H1 (cell line): ENCODE results near the gene ZNF746. TPM values are rescaled to one million over a fixed set of nuclear protein-coding genes. Genes with fewer than 3 reads are reported as not detected.

Experiments
- CTCF ChIA-PET: fragments of 300-600 bp; sonication (Branson Sonifier 250); formaldehyde crosslinking; loops from one replicate; lab custom pipeline; 2021; ENCODE audit not compliant: partially characterized antibody; lab: Charles Lee
- POLR2A ChIA-PET: fragments of 300-600 bp; sonication (Branson Sonifier 250); formaldehyde crosslinking; loops from one replicate; lab custom pipeline; 2021; ENCODE audit warnings: inconsistent platforms; ENCODE audit not compliant: partially characterized antibody; lab: Charles Lee
- DNase-seq, 2 experiments: peaks; one replicate each; pipeline versions ENCODE4 v3.0.0 to v3.0.0-alpha.2; 2010 to 2022; ENCODE audit warnings: low spot score in 2 of 2, low read depth in 1 of 2, mixed read lengths in 1 of 2
- FAIRE-seq: peaks from 2 replicates; lab custom pipeline; 2011; peaks lifted over from hg19 to GRCh38; lab: Jason Lieb, UNC
- H2AFZ ChIP-seq: 2 replicates; pipeline ENCODE4 v1.8.1; 2012; ENCODE audit warnings: low read length, inconsistent platforms
- H2AK5ac ChIP-seq: 2 replicates; pipeline ENCODE4 v1.6.1; 2013; ENCODE audit warnings: low read depth, low read length
- H2BK120ac ChIP-seq: replicated peaks from 2 replicates; pipeline ENCODE3; 2013; ENCODE audit warnings: low read depth, low read length, inconsistent platforms
- H2BK12ac ChIP-seq: 2 replicates; pipeline ENCODE4 v1.6.1; 2013; ENCODE audit warnings: low read depth, low read length
- H2BK15ac ChIP-seq: 2 replicates; pipeline ENCODE4 v1.6.1; 2013; ENCODE audit warnings: low read length
- H2BK20ac ChIP-seq: 2 replicates; pipeline ENCODE4 v1.6.1; 2013; ENCODE audit warnings: low read length
- H2BK5ac ChIP-seq: 2 replicates; pipeline ENCODE4 v1.6.1; 2013; ENCODE audit warnings: low read depth, low read length
- H3K14ac ChIP-seq: 2 replicates; pipeline ENCODE4 v1.6.1; 2013; ENCODE audit warnings: inconsistent platforms; ENCODE audit not compliant: insufficient read length
- H3K18ac ChIP-seq: 2 replicates; pipeline ENCODE4 v1.6.1; 2013; ENCODE audit warnings: low read length; ENCODE audit errors: extremely low read depth
- H3K23ac ChIP-seq: 2 replicates; pipeline ENCODE4 v1.6.1; 2013; ENCODE audit warnings: inconsistent platforms; ENCODE audit not compliant: insufficient read length
- H3K23me2 ChIP-seq: 2 replicates; pipeline ENCODE4 v1.6.1; 2013; ENCODE audit warnings: low read depth, low read length
- H3K27ac ChIP-seq: 2 replicates; pipeline ENCODE4 v1.6.1; 2011; ENCODE audit warnings: low read depth, low read length, inconsistent platforms
- H3K27me3 ChIP-seq, 4 experiments: replicated peaks in 1 of 4; 1 replicate in 1 of 4; 2 replicates in 3 of 4; pipeline versions ENCODE4 v1.6.1 to v1.8.1; 2011 to 2013; ENCODE audit warnings: low read length in 3 of 4, mild to moderate bottlenecking in 3 of 4, inconsistent platforms in 2 of 4, mixed read lengths in 2 of 4, moderate library complexity in 1 of 4; ENCODE audit not compliant: control insufficient read depth in 3 of 4, insufficient read depth in 3 of 4; ENCODE audit errors: extremely low read depth in 1 of 4
- H3K36me3 ChIP-seq, 4 experiments: 2 replicates each; pipeline versions ENCODE4 v1.6.1 to v1.8.1; 2011 to 2013; ENCODE audit warnings: mild to moderate bottlenecking in 4 of 4, low read length in 3 of 4, moderate library complexity in 2 of 4, control low read depth in 1 of 4, inconsistent platforms in 1 of 4; ENCODE audit not compliant: insufficient read depth in 4 of 4, control insufficient read depth in 2 of 4
- H3K4ac ChIP-seq: replicated peaks from 2 replicates; pipeline ENCODE3; 2013; ENCODE audit warnings: low read length, low read depth, mixed read lengths, inconsistent platforms; ENCODE audit not compliant: insufficient read length
- H3K4me1 ChIP-seq, 4 experiments: replicated peaks in 1 of 4; 1 replicate in 1 of 4; 2 replicates in 3 of 4; pipeline versions ENCODE4 v1.6.1 to v1.8.1; 2011 to 2013; ENCODE audit warnings: low read length in 3 of 4, inconsistent platforms in 2 of 4, mixed read lengths in 1 of 4; ENCODE audit not compliant: insufficient read depth in 4 of 4, control insufficient read depth in 3 of 4
- H3K4me2 ChIP-seq, 2 experiments: 2 replicates each; pipeline versions ENCODE4 v1.6.1 to v1.8.1; 2011 to 2013; ENCODE audit warnings: low read depth in 2 of 2, low read length in 2 of 2, control low read depth in 1 of 2, inconsistent platforms in 1 of 2, mild to moderate bottlenecking in 1 of 2; ENCODE audit not compliant: insufficient read depth in 1 of 2
- H3K4me3 ChIP-seq, 4 experiments: fragments of 200-600, 300-600 bp in 1 of 4; sonication (generic), shearing (Covaris generic), sonication (Bioruptor Twin) in 1 of 4; 2 replicates each; pipeline versions ENCODE4 v1.5.1 to v1.8.1; 2011 to 2016; ENCODE audit warnings: low read length in 4 of 4, low read depth in 3 of 4, control low read depth in 2 of 4, inconsistent platforms in 2 of 4, mild to moderate bottlenecking in 2 of 4, mixed read lengths in 1 of 4, moderate library complexity in 1 of 4; ENCODE audit not compliant: insufficient read depth in 2 of 4; ENCODE audit errors: extremely low read depth in 1 of 4
- H3K56ac ChIP-seq: replicated peaks from 2 replicates; pipeline ENCODE3; 2013; ENCODE audit warnings: low read depth, mild to moderate bottlenecking, mixed read lengths, low read length, inconsistent platforms; ENCODE audit not compliant: insufficient read length
- H3K79me1 ChIP-seq: 2 replicates; pipeline ENCODE4 v1.6.1; 2013; ENCODE audit warnings: low read depth, low read length, control low read depth
- H3K79me2 ChIP-seq, 2 experiments: 2 replicates each; pipeline versions ENCODE4 v1.6.1 to v1.8.1; 2012 to 2013; ENCODE audit warnings: low read length in 2 of 2, mild to moderate bottlenecking in 2 of 2, inconsistent platforms in 1 of 2; ENCODE audit not compliant: insufficient read depth in 2 of 2, control insufficient read depth in 1 of 2
- H3K9ac ChIP-seq, 4 experiments: replicated peaks in 1 of 4; 1 replicate in 1 of 4; 2 replicates in 3 of 4; pipeline versions ENCODE4 v1.6.1 to v1.8.1; 2011 to 2013; ENCODE audit warnings: low read depth in 3 of 4, low read length in 3 of 4, control low read depth in 2 of 4, mild to moderate bottlenecking in 2 of 4, moderate library complexity in 2 of 4, inconsistent platforms in 1 of 4; ENCODE audit errors: extremely low read depth in 1 of 4
- H3K9me3 ChIP-seq, 2 experiments: 2 replicates each; pipeline versions ENCODE4 v1.6.1 to v1.8.1; 2012 to 2013; ENCODE audit warnings: mild to moderate bottlenecking in 2 of 2, moderate library complexity in 2 of 2, control low read depth in 1 of 2, inconsistent platforms in 1 of 2, low read depth in 1 of 2, low read length in 1 of 2, mixed read lengths in 1 of 2; ENCODE audit not compliant: insufficient read depth in 2 of 2
- H4K20me1 ChIP-seq, 2 experiments: replicated peaks in 1 of 2; 2 replicates each; pipeline versions ENCODE3 to v1.8.1; 2011 to 2013; ENCODE audit warnings: inconsistent platforms in 2 of 2, low read length in 2 of 2, mild to moderate bottlenecking in 1 of 2; ENCODE audit not compliant: insufficient read depth in 2 of 2, control insufficient read depth in 1 of 2
- H4K5ac ChIP-seq: 2 replicates; pipeline ENCODE4 v1.6.1; 2013; ENCODE audit warnings: low read length, low read depth, mixed read lengths, inconsistent platforms; ENCODE audit not compliant: insufficient read length
- H4K8ac ChIP-seq: 2 replicates; pipeline ENCODE4 v1.8.0; 2013; ENCODE audit warnings: mild to moderate bottlenecking, moderate library complexity, low read length, inconsistent platforms; ENCODE audit not compliant: insufficient read depth; ENCODE audit errors: extremely low read depth
- H4K91ac ChIP-seq: replicated peaks from 2 replicates; pipeline ENCODE3; 2013; ENCODE audit warnings: low read length, mixed read lengths, inconsistent platforms; ENCODE audit not compliant: insufficient read length
- CHD1 ChIP-seq: IDR thresholded peaks from 2 replicates; pipeline ENCODE4 v1.6.1; 2012; ENCODE audit warnings: low read depth, low read length, improper control_type of control experiment
- E2F6 ChIP-seq: IDR thresholded peaks from 2 replicates; pipeline ENCODE4 v1.6.1; 2012; ENCODE audit warnings: inconsistent platforms
- PHF8 ChIP-seq: fragments of 200-600 bp; sonication (generic); conservative IDR thresholded peaks from 2 replicates; pipeline ENCODE4 v1.7.1; 2012; ENCODE audit warnings: low read depth, mild to moderate bottlenecking, inconsistent platforms, low read length, moderate library complexity
- POLR2A ChIP-seq, 2 experiments: IDR thresholded peaks; 1 replicate in 1 of 2; 2 replicates in 1 of 2; pipeline ENCODE4 v1.6.1; 2011; ENCODE audit warnings: low read depth in 2 of 2, low read length in 2 of 2, mild to moderate bottlenecking in 2 of 2; ENCODE audit errors: control extremely low read depth in 1 of 2
- SIX5 ChIP-seq: IDR thresholded peaks from 2 replicates; pipeline ENCODE4 v1.6.1; 2011; ENCODE audit warnings: mild to moderate bottlenecking, low read depth, low read length
- TAF7 ChIP-seq: optimal IDR thresholded peaks from 2 replicates; pipeline ENCODE3; 2011; ENCODE audit warnings: low read depth, mild to moderate bottlenecking, inconsistent platforms, low read length, moderate library complexity, borderline replicate concordance
- ZNF274 ChIP-seq: IDR thresholded peaks from 2 replicates; pipeline ENCODE4 v1.7.0; 2012; ENCODE audit warnings: low read length, borderline replicate concordance; ENCODE audit errors: extremely low read depth
- WGBS, 2 experiments: shearing (Covaris generic) in 1 of 2; methylation state at CpG; one replicate each; pipeline versions ENCODE4 v1.1.6 to v1.1.7; 2013 to 2015; ENCODE audit warnings: low lambda C conversion rate in 2 of 2, mixed read lengths in 2 of 2, inconsistent platforms in 1 of 2, low coverage in 1 of 2, missing lambda C conversion rate in 1 of 2; ENCODE audit not compliant: insufficient replicate concordance in 2 of 2, insufficient coverage in 1 of 2, insufficient read length in 1 of 2; ENCODE audit errors: extremely low coverage in 1 of 2, missing lambda C conversion rate in 1 of 2; 5-methylcytosine and 5-hydroxymethylcytosine counted together
- polyA plus RNA-seq, 7 experiments: library from polyadenylated mRNA; depleted of rRNA in 3 of 7; stranded (reverse) in 5 of 7; unstranded in 2 of 7; fragments of >200 nt in 5 of 7; fragments of 200-250 nt in 2 of 7; gene quantifications; 1 replicate in 5 of 7; 2 replicates in 1 of 7; 4 replicates in 1 of 7; pipeline versions ENCODE4 v1.2.1 to v1.2.3, GENCODE V29; 2011 to 2013; ENCODE audit warnings: missing spikeins in 2 of 7, mixed read lengths in 2 of 7
- total RNA-seq: library from RNA; stranded (reverse); fragmentation: NEBNext Ultra II Directional; extraction: Animal tissue kit (Norgen Biotek cat#: 25700); gene quantifications from 2 replicates; pipeline ENCODE4 v1.2.1, GENCODE V29; 2021
- TF ChIP-seq, protein P1 (sequence below), 3 experiments: IDR thresholded peaks; 1 replicate in 2 of 3; 2 replicates in 1 of 3; pipeline versions ENCODE4 v1.5.1 to v1.6.1; 2011; ENCODE audit warnings: low read length in 3 of 3, mild to moderate bottlenecking in 3 of 3, inconsistent platforms in 2 of 3, low read depth in 1 of 3, moderate library complexity in 1 of 3; ENCODE audit not compliant: insufficient read depth in 1 of 3; ENCODE audit errors: control extremely low read depth in 1 of 3

ZNF746 gene
- total and polyA plus RNA-seq, 2 of the 8 experiments (the other 6 are each of a cell fraction or from before 2014, with no cell fraction given), result 7.5 to 15.6 TPM

DNA sequence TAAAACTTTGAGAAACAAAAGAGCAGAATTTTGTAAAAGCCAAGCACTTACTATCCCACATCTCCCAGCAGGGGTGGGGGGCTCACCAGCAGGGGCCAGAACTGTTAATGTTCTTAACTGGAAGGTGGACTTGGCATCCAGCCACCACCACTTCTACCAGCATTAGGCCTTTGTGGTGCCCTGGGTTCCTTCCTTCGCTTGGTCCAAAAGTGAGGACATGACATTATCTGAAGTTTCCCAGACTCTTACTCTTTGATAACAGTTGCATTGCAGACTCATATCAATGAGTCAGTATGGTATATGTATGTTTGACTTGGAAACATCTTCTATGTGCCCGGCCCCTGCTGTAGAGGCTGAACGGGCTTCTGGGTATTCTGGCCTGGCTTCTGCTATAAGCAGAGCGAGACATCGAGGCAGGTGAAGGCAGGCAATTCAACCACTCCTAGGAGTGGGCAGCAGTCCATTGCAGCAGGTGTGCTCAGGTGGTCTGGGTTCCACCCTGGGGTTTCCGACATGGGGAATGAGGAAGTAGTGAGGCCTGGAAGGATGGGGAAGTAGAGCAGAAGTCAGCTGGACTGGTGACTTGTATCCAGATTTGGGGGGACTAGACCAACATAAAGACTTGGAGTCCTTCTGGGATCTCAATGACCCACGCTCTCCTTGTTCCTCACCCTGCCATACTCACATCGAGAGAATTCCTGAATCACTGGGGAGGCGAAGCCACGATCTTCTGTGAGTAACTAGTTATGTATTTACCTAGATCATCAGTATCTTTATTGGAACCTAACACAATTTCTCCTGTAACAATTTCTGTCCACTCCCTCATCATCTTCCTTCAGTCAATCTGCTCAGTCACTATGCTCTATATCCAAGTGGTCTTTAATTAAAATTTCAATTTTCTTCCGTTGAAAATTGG, 40.8 kb downstream of the ZNF746 start:
- no peak overlapping the region for H3K9ac ChIP-seq
- ChIA-PET CTCF (interaction anchor here (1.0 to 1.7 kb wide), 2 partner anchors 25 to 26 kb away, joined by 3 read pairs; no protein-coding TSS in a partner anchor), POLR2A (interaction anchor here (2.6 kb wide), 1 partner anchor 27 kb away, joined by 6 read pairs; no protein-coding TSS in a partner anchor)
- 90% methylated on average over 11 of the region's 11 CpGs; no CpG with 5 or more reads in 1 of the 2 experiments for WGBS, 2 experiments
- H3K4me2 ChIP-seq, result no peak overlapping the region
- H4K5ac ChIP-seq, result no peak overlapping the region
- H3K4ac ChIP-seq, result no peak overlapping the region
- H3K36me3 ChIP-seq, result peaks cover 0 to 13% (median 7%) of the 10 kb centered on the region in 4 experiments; a peak in 4 of 8 replicates
- no peak overlapping the region for H3K56ac ChIP-seq
- H3K14ac ChIP-seq, result no peak overlapping the region
- H2BK120ac ChIP-seq, result no peak overlapping the region
- H2AK5ac ChIP-seq, result no peak overlapping the region
- no peak overlapping the region for H3K27ac ChIP-seq
- no peaks in the 10 kb centered on the region; a peak in 1 of 7 replicates for H3K4me1 ChIP-seq
- H2BK15ac ChIP-seq, result no peak overlapping the region
- H2AFZ ChIP-seq, result no peak overlapping the region
- no peak for FAIRE-seq
- H2BK5ac ChIP-seq, result no peak overlapping the region
- no peak overlapping the region for H3K4me3 ChIP-seq
- H4K8ac ChIP-seq, result no peak overlapping the region
- peaks cover 7 to 9% of the 10 kb centered on the region in 2 experiments for H4K20me1 ChIP-seq
- H3K23ac ChIP-seq, result no peak overlapping the region
- no peak overlapping the region for H2BK12ac ChIP-seq
- H3K27me3 ChIP-seq, result peaks cover 4 to 22% (median 16%) of the 10 kb centered on the region in 4 experiments
- no peak overlapping the region for H3K18ac ChIP-seq
- no peak overlapping the region for H2BK20ac ChIP-seq
- peak in 1 of 2 experiments; percentile 10 for DNase-seq
- H3K79me1 ChIP-seq, result no peaks in the 10 kb centered on the region
- no peak overlapping the region for H4K91ac ChIP-seq
- peaks cover 0 to 10% of the 10 kb centered on the region in 2 experiments; a peak in 1 of 4 replicates for H3K79me2 ChIP-seq
- H3K23me2 ChIP-seq, result peaks cover 9% of the 10 kb centered on the region
- no peaks in the 10 kb centered on the region for H3K9me3 ChIP-seq
- TF ChIP-seq PHF8 (no peak), E2F6 (no peak), ZNF274 (no peak), CHD1 (no peak), SIX5 (no peak), TAF7 (no peak), POLR2A (IDR thresholded peaks at IDR 0.05; ENCODE audit: control extremely low read depth in 1 of 2, low read depth in 2 of 2, low read length in 2 of 2) (no peak)
- TF ChIP-seq, protein P1, sequence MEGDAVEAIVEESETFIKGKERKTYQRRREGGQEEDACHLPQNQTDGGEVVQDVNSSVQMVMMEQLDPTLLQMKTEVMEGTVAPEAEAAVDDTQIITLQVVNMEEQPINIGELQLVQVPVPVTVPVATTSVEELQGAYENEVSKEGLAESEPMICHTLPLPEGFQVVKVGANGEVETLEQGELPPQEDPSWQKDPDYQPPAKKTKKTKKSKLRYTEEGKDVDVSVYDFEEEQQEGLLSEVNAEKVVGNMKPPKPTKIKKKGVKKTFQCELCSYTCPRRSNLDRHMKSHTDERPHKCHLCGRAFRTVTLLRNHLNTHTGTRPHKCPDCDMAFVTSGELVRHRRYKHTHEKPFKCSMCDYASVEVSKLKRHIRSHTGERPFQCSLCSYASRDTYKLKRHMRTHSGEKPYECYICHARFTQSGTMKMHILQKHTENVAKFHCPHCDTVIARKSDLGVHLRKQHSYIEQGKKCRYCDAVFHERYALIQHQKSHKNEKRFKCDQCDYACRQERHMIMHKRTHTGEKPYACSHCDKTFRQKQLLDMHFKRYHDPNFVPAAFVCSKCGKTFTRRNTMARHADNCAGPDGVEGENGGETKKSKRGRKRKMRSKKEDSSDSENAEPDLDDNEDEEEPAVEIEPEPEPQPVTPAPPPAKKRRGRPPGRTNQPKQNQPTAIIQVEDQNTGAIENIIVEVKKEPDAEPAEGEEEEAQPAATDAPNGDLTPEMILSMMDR (IDR thresholded peaks at IDR 0.05; ENCODE audit: control extremely low read depth in 1 of 3, insufficient read depth in 1 of 3, low read depth in 1 of 3, low read length in 3 of 3), result no peak
